Activated naive CD8-positive, alpha-beta T cell (primary cell): Measurements from ENCODE around the gene UHMK1.

Experiments
- H3K27ac Mint-ChIP-seq: one replicate; pipeline ENCODE4 v1.8.0; 2021; ENCODE audit warnings: mixed read lengths
- H3K27me3 Mint-ChIP-seq: one replicate; pipeline ENCODE4 v1.8.0; 2021; ENCODE audit warnings: mixed read lengths
- H3K36me3 Mint-ChIP-seq: one replicate; pipeline ENCODE4 v1.8.0; 2021; ENCODE audit warnings: mixed read lengths
- H3K4me1 Mint-ChIP-seq: one replicate; pipeline ENCODE4 v1.8.0; 2021; ENCODE audit warnings: low read depth, mixed read lengths
- H3K4me3 Mint-ChIP-seq: one replicate; pipeline ENCODE4 v1.8.0; 2021; ENCODE audit warnings: mild to moderate bottlenecking, mixed read lengths
- H3K9me3 Mint-ChIP-seq: one replicate; pipeline ENCODE4 v1.8.0; 2021; ENCODE audit warnings: low read depth, mixed read lengths

UHMK1 gene

GRCh38 chr1:162548170-162548569, 50.6 kb downstream of the UHMK1 start:
- Mint-ChIP-seq H3K27me3 (no peaks in the 10 kb centered on the region), H3K27ac (no peak overlapping the region), H3K4me1 (no peaks in the 10 kb centered on the region), H3K9me3 (peaks cover 3% of the 10 kb centered on the region), H3K4me3 (no peak overlapping the region), H3K36me3 (peaks cover 2% of the 10 kb centered on the region)

GRCh38 chr1:162549001-162549400, 51.4 kb downstream of the UHMK1 start:
- H3K27me3 Mint-ChIP-seq: no peaks in the 10 kb centered on the region
- H3K27ac Mint-ChIP-seq: no peak overlapping the region
- H3K4me1 Mint-ChIP-seq: no peaks in the 10 kb centered on the region
- no peaks in the 10 kb centered on the region for H3K9me3 Mint-ChIP-seq
- no peak overlapping the region for H3K4me3 Mint-ChIP-seq
- no peaks in the 10 kb centered on the region for H3K36me3 Mint-ChIP-seq

- H3K9me3 Mint-ChIP-seq: no peaks in the 10 kb centered on the region
- H3K27me3 Mint-ChIP-seq: no peaks in the 10 kb centered on the region
- no peaks in the 10 kb centered on the region for H3K4me1 Mint-ChIP-seq
Observed at GRCh38 chr1:162550925-162551324, 53.3 kb downstream of the UHMK1 start.

GRCh38 chr1:162551969-162552683, 54.5 kb downstream of the UHMK1 start:
- Mint-ChIP-seq H3K9me3 (no peaks in the 10 kb centered on the region), H3K36me3 (no peaks in the 10 kb centered on the region), H3K27me3 (no peaks in the 10 kb centered on the region), H3K4me3 (no peak overlapping the region), H3K4me1 (no peaks in the 10 kb centered on the region), H3K27ac (no peak overlapping the region)

More at GRCh38 chr1:162550925-162551324, 53.3 kb downstream of the UHMK1 start:
- no peaks in the 10 kb centered on the region for H3K36me3 Mint-ChIP-seq
- H3K27ac Mint-ChIP-seq: no peak overlapping the region
- H3K4me3 Mint-ChIP-seq: no peak overlapping the region

- H3K4me1 Mint-ChIP-seq: no peaks in the 10 kb centered on the region
Observed at GRCh38 chr1:162552684-162553252, 55.1 kb downstream of the UHMK1 start.

GRCh38 chr1:162554258-162554657, 56.6 kb downstream of the UHMK1 start:
- no peaks in the 10 kb centered on the region for H3K4me1 Mint-ChIP-seq
- H3K9me3 Mint-ChIP-seq: no peaks in the 10 kb centered on the region
- H3K36me3 Mint-ChIP-seq: no peaks in the 10 kb centered on the region
- no peaks in the 10 kb centered on the region for H3K27me3 Mint-ChIP-seq
- H3K27ac Mint-ChIP-seq: no peak overlapping the region
- H3K4me3 Mint-ChIP-seq: no peak overlapping the region

More at GRCh38 chr1:162552684-162553252, 55.1 kb downstream of the UHMK1 start:
- no peak overlapping the region for H3K4me3 Mint-ChIP-seq
- no peaks in the 10 kb centered on the region for H3K27me3 Mint-ChIP-seq
- no peaks in the 10 kb centered on the region for H3K36me3 Mint-ChIP-seq
- no peaks in the 10 kb centered on the region for H3K9me3 Mint-ChIP-seq
- no peak overlapping the region for H3K27ac Mint-ChIP-seq

GRCh38 chr1:162557536-162557935, 59.9 kb downstream of the UHMK1 start:
- peaks cover 17% of the 10 kb centered on the region for H3K4me1 Mint-ChIP-seq
- H3K9me3 Mint-ChIP-seq: no peaks in the 10 kb centered on the region
- no peaks in the 10 kb centered on the region for H3K36me3 Mint-ChIP-seq
- no peak overlapping the region for H3K4me3 Mint-ChIP-seq
- no peak overlapping the region for H3K27ac Mint-ChIP-seq
- no peaks in the 10 kb centered on the region for H3K27me3 Mint-ChIP-seq

GRCh38 chr1:162560303-162561036, 62.9 kb downstream of the UHMK1 start:
- H3K9me3 Mint-ChIP-seq: no peaks in the 10 kb centered on the region
- peak overlapping the region; percentile 88 for H3K4me3 Mint-ChIP-seq
- H3K36me3 Mint-ChIP-seq: no peaks in the 10 kb centered on the region
- no peaks in the 10 kb centered on the region for H3K27me3 Mint-ChIP-seq
- H3K4me1 Mint-ChIP-seq: peaks cover 36% of the 10 kb centered on the region
- H3K27ac Mint-ChIP-seq: peak overlapping the region; percentile 90

- peak overlapping the region; percentile 90 for H3K27ac Mint-ChIP-seq
- H3K27me3 Mint-ChIP-seq: no peaks in the 10 kb centered on the region
- H3K36me3 Mint-ChIP-seq: no peaks in the 10 kb centered on the region
- H3K4me3 Mint-ChIP-seq: peak overlapping the region; percentile 88
- H3K4me1 Mint-ChIP-seq: peaks cover 36% of the 10 kb centered on the region
- no peaks in the 10 kb centered on the region for H3K9me3 Mint-ChIP-seq
Observed at GRCh38 chr1:162561037-162561615, 63.5 kb downstream of the UHMK1 start.

GRCh38 chr1:162561616-162562469, 64.2 kb downstream of the UHMK1 start, which contains the start of gene UAP1:
Gene UAP1, plus strand, starts transcription at chr1:162561722. Its CDS starts 4,347 bp downstream, at chr1:162566069.
- H3K27ac Mint-ChIP-seq: peak within 1 kb of the TSS; percentile 90
- peak within 1 kb of the TSS; percentile 88 for H3K4me3 Mint-ChIP-seq
- H3K36me3 Mint-ChIP-seq: no peaks in the 10 kb centered on the region
- no peaks in the 10 kb centered on the region for H3K9me3 Mint-ChIP-seq
- H3K27me3 Mint-ChIP-seq: no peaks in the 10 kb centered on the region
- H3K4me1 Mint-ChIP-seq: peaks cover 36% of the 10 kb centered on the region

- H3K9me3 Mint-ChIP-seq: no peaks in the 10 kb centered on the region
- peak overlapping the region; percentile 88 for H3K4me3 Mint-ChIP-seq
- no peaks in the 10 kb centered on the region for H3K27me3 Mint-ChIP-seq
- peaks cover 36% of the 10 kb centered on the region for H3K4me1 Mint-ChIP-seq
- H3K36me3 Mint-ChIP-seq: no peaks in the 10 kb centered on the region
- H3K27ac Mint-ChIP-seq: peak overlapping the region; percentile 76
Observed at GRCh38 chr1:162562470-162562828, 64.8 kb downstream of the UHMK1 start.

GRCh38 chr1:162564762-162565218, 67.2 kb downstream of the UHMK1 start:
- peaks cover 7% of the 10 kb centered on the region for H3K36me3 Mint-ChIP-seq
- H3K27me3 Mint-ChIP-seq: no peaks in the 10 kb centered on the region
- H3K9me3 Mint-ChIP-seq: no peaks in the 10 kb centered on the region
- peak overlapping the region; percentile 17 for H3K27ac Mint-ChIP-seq
- peaks cover 36% of the 10 kb centered on the region for H3K4me1 Mint-ChIP-seq
- no peak overlapping the region for H3K4me3 Mint-ChIP-seq

- H3K4me1 Mint-ChIP-seq: peaks cover 34% of the 10 kb centered on the region
- H3K9me3 Mint-ChIP-seq: no peaks in the 10 kb centered on the region
- no peak overlapping the region for H3K27ac Mint-ChIP-seq
- no peak overlapping the region for H3K4me3 Mint-ChIP-seq
- peaks cover 7% of the 10 kb centered on the region for H3K36me3 Mint-ChIP-seq
- H3K27me3 Mint-ChIP-seq: no peaks in the 10 kb centered on the region
Observed at GRCh38 chr1:162565460-162565859, 67.8 kb downstream of the UHMK1 start.

GRCh38 chr1:162566870-162567269, 69.3 kb downstream of the UHMK1 start:
- Mint-ChIP-seq H3K36me3 (peaks cover 7% of the 10 kb centered on the region), H3K27ac (no peak overlapping the region), H3K4me1 (peaks cover 29% of the 10 kb centered on the region), H3K9me3 (no peaks in the 10 kb centered on the region), H3K4me3 (no peak overlapping the region), H3K27me3 (no peaks in the 10 kb centered on the region)
